Measurements from ENCODE around the gene CDH23. TPM values are rescaled to one million over a fixed set of nuclear protein-coding genes. Genes with fewer than 3 reads are reported as not detected.

CDH23 gene
- total and polyA plus RNA-seq, 9 of the 15 experiments (the other 6 are each of a cell fraction or from before 2014, with no cell fraction given), result 0.18 to 1.2 (median 0.47) TPM

- TF ChIP-seq CCNT2 (IDR thresholded peaks at IDR 0.05; ENCODE audit: borderline replicate concordance, extremely low read depth, insufficient read length, low read depth, low read length) (no peak), HNRNPLL (IDR thresholded peaks at IDR 0.05; ENCODE audit: low read depth, low read length, poor library complexity, severe bottlenecking) (no peak), BMI1 (IDR thresholded peaks at IDR 0.05; ENCODE audit: low read length) (no peak), TSC22D4 (tag; IDR thresholded peaks at IDR 0.05) (no peak), CUX1 (CRISPR knock-in tag; IDR thresholded peaks at IDR 0.05) (no peak), SMC3 (conservative IDR thresholded peaks at IDR 0.05; ENCODE audit: insufficient read depth, low read depth, low read length) (no peak), TAF7 (tag; IDR thresholded peaks at IDR 0.05) (no peak), GABPB1 (CRISPR knock-in tag; IDR thresholded peaks at IDR 0.05) (no peak), GTF2E2 (tag; IDR thresholded peaks at IDR 0.05) (no peak), JUNB (CRISPR knock-in tag; conservative IDR thresholded peaks at IDR 0.05) (no peak), SMARCA5 (IDR thresholded peaks at IDR 0.05) (no peak), ZFP91 (CRISPR knock-in tag; IDR thresholded peaks at IDR 0.05) (no peak), FOS (IDR thresholded peaks at IDR 0.05; ENCODE audit: extremely low read depth, insufficient read length) (no peak), ZNF311 (CRISPR knock-in tag; IDR thresholded peaks at IDR 0.05) (no peak), HES1 (IDR thresholded peaks at IDR 0.05; ENCODE audit: low read depth) (no peak), CTCFL (IDR thresholded peaks at IDR 0.05; ENCODE audit: borderline replicate concordance, insufficient read depth, low read depth, low read length, poor library complexity, severe bottlenecking) (no peak), PRPF4 (IDR thresholded peaks at IDR 0.05; ENCODE audit: insufficient read depth, low read depth, low read length, poor library complexity, severe bottlenecking) (no peak), GTF2F1 (IDR thresholded peaks at IDR 0.05; ENCODE audit: low read depth, low read length) (no peak)
These were observed 316.7 kb downstream of the CDH23 start (continued) for GRCh38 chr10:71713135-71714030.
